OCI-M2 (cell line): ENCODE measurements around the gene APOL1.
"Not testable (repeated sequence)": the region's sequence is repeated elsewhere in the genome, so short reads cannot be mapped to it uniquely, and the experiment has no call there.

ENCODE experiments used
- DNase-seq: peaks from one replicate; lab custom pipeline; 2025; ENCODE audit not compliant: unreplicated experiment; lab: John Stamatoyannopoulos, UW

Gene APOL1

GRCh38 chr22:36290391-36291075 is 37.6 kb downstream of the APOL1 start:
- not testable (repeated sequence) for DNase-seq

- DNase-seq, result no peak
Observed at GRCh38 chr22:36291831-36292740, 39.2 kb downstream of the APOL1 start.

- DNase-seq, result no peak
Observed at GRCh38 chr22:36292823-36293530, 40.0 kb downstream of the APOL1 start.

- no peak for DNase-seq
Observed at GRCh38 chr22:36293606-36294292, 40.8 kb downstream of the APOL1 start.

GRCh38 chr22:36294293-36294620 is 41.3 kb downstream of the APOL1 start:
- DNase-seq, result no peak

GRCh38 chr22:36294801-36295200 is 41.9 kb downstream of the APOL1 start:
- no peak for DNase-seq

GRCh38 chr22:36295247-36295646 is 42.3 kb downstream of the APOL1 start:
- DNase-seq, result no peak

GRCh38 chr22:36296690-36297089 is 43.8 kb downstream of the APOL1 start:
- no peak for DNase-seq

GRCh38 chr22:36297568-36297967 is 44.6 kb downstream of the APOL1 start:
- no peak for DNase-seq

- DNase-seq, result no peak
Observed at GRCh38 chr22:36298118-36298517, 45.2 kb downstream of the APOL1 start.

- no peak for DNase-seq
Observed at GRCh38 chr22:36298601-36299000, 45.7 kb downstream of the APOL1 start.

GRCh38 chr22:36299295-36299694 is 46.4 kb downstream of the APOL1 start:
- no peak for DNase-seq

- DNase-seq, result no peak
Observed at GRCh38 chr22:36299911-36300310, 47.0 kb downstream of the APOL1 start.

GRCh38 chr22:36300396-36301212 is 47.7 kb downstream of the APOL1 start:
- DNase-seq, result no peak

GRCh38 chr22:36301384-36301828 is 48.5 kb downstream of the APOL1 start:
- DNase-seq, result no peak

GRCh38 chr22:36301851-36302250 is 48.9 kb downstream of the APOL1 start:
- no peak for DNase-seq

GRCh38 chr22:36302439-36303114 is 49.6 kb downstream of the APOL1 start:
- no peak for DNase-seq

GRCh38 chr22:36303115-36303467 is 50.2 kb downstream of the APOL1 start:
- DNase-seq, result no peak

- DNase-seq, result no peak
Observed at GRCh38 chr22:36303874-36304273, 50.9 kb downstream of the APOL1 start.

- no peak for DNase-seq
Observed at GRCh38 chr22:36304429-36304828, 51.5 kb downstream of the APOL1 start.
